CD8-positive, alpha-beta memory T cell (primary cell): Measurements from ENCODE around the gene VSTM1. TPM values are rescaled to one million over a fixed set of nuclear protein-coding genes. Genes with fewer than 3 reads are reported as not detected.

Source experiments
- polyA plus RNA-seq: library from polyadenylated mRNA; unstranded; fragments of 300-500 nt; fragmentation: Illumina TruSeq; gene quantifications from one replicate; pipeline ENCODE4 v1.2.3, GENCODE V29; 2021
- total RNA-seq, 2 experiments: library from RNA; stranded (reverse); gene quantifications; one replicate each; pipeline ENCODE4 v1.2.3, GENCODE V29; 2021

VSTM1 gene
- total and polyA plus RNA-seq, 3 experiments from 2014 or later = not detected

Other genes starting within 250 kb of the VSTM1 start
- not detected for gene NLRP12, start 239.6 kb downstream of the VSTM1 start, total RNA-seq
- gene NLRP12, start 239.6 kb downstream of the VSTM1 start, polyA plus RNA-seq = not detected
- 10 to 100 TPM; 44.2 to 47.8 TPM for gene MYADM, start 196.0 kb downstream of the VSTM1 start, total RNA-seq
- 77.8 TPM for gene MYADM, start 196.0 kb downstream of the VSTM1 start, polyA plus RNA-seq
- not detected for gene PRKCG, start 181.7 kb downstream of the VSTM1 start, total RNA-seq
- gene PRKCG, start 181.7 kb downstream of the VSTM1 start, polyA plus RNA-seq = not detected
- not detected for gene CACNG7, start 154.6 kb downstream of the VSTM1 start, total RNA-seq
- gene CACNG7, start 154.6 kb downstream of the VSTM1 start, polyA plus RNA-seq = not detected
- not detected for gene CACNG8, start 101.0 kb downstream of the VSTM1 start, total RNA-seq
- gene CACNG8, start 101.0 kb downstream of the VSTM1 start, polyA plus RNA-seq = not detected
- gene CACNG6, start 72.3 kb downstream of the VSTM1 start, total RNA-seq = not detected
- not detected for gene CACNG6, start 72.3 kb downstream of the VSTM1 start, polyA plus RNA-seq
- gene TARM1, start 17.5 kb upstream of the VSTM1 start, total RNA-seq = not detected
- gene TARM1, start 17.5 kb upstream of the VSTM1 start, polyA plus RNA-seq = not detected
- gene OSCAR, start 36.9 kb upstream of the VSTM1 start, total RNA-seq = under 1 TPM; 0.22 to 0.35 TPM
- 0.17 TPM for gene OSCAR, start 36.9 kb upstream of the VSTM1 start, polyA plus RNA-seq
- 100 to 1,000 TPM; 117 to 124 TPM for gene NDUFA3, start 39.0 kb upstream of the VSTM1 start, total RNA-seq
- 506 TPM for gene NDUFA3, start 39.0 kb upstream of the VSTM1 start, polyA plus RNA-seq
- gene TFPT, start 51.8 kb upstream of the VSTM1 start, total RNA-seq = 10 to 100 TPM; 32.9 to 33.1 TPM
- gene TFPT, start 51.8 kb upstream of the VSTM1 start, polyA plus RNA-seq = 25.0 TPM
- 100 to 1,000 TPM; 123 to 132 TPM for gene PRPF31, start 51.9 kb upstream of the VSTM1 start, total RNA-seq
- gene PRPF31, start 51.9 kb upstream of the VSTM1 start, polyA plus RNA-seq = 88.9 TPM
- 10 to 100 TPM; 75.1 to 81.7 TPM for gene CNOT3, start 73.9 kb upstream of the VSTM1 start, total RNA-seq
- gene CNOT3, start 73.9 kb upstream of the VSTM1 start, polyA plus RNA-seq = 14.8 TPM
- gene LENG1, start 95.8 kb upstream of the VSTM1 start, total RNA-seq = 1 to 10 TPM; 4.8 to 6.8 TPM
- 14.1 TPM for gene LENG1, start 95.8 kb upstream of the VSTM1 start, polyA plus RNA-seq
- gene TMC4, start 109.3 kb upstream of the VSTM1 start, total RNA-seq = under 1 TPM in 1 of 2 experiments, not detected in 1; 0.18 TPM
- 0.38 TPM for gene TMC4, start 109.3 kb upstream of the VSTM1 start, polyA plus RNA-seq
- 100 to 1,000 TPM in 1 of 2 experiments, 10 to 100 TPM in 1; 98.7 to 114 TPM for gene MBOAT7, start 125.7 kb upstream of the VSTM1 start, total RNA-seq
- gene MBOAT7, start 125.7 kb upstream of the VSTM1 start, polyA plus RNA-seq = 21.9 TPM
- 10 to 100 TPM; 22.4 to 24.6 TPM for gene TSEN34, start 127.4 kb upstream of the VSTM1 start, total RNA-seq
- 38.2 TPM for gene TSEN34, start 127.4 kb upstream of the VSTM1 start, polyA plus RNA-seq
- gene RPS9, start 137.0 kb upstream of the VSTM1 start, total RNA-seq = 1,000 to 10,000 TPM; 1,621 to 1,723 TPM
- gene RPS9, start 137.0 kb upstream of the VSTM1 start, polyA plus RNA-seq = 824 TPM
- 1 to 10 TPM in 1 of 2 experiments, under 1 TPM in 1; 0.48 to 1.2 TPM for gene LILRB3, start 159.1 kb upstream of the VSTM1 start, total RNA-seq
- gene LILRB3, start 159.1 kb upstream of the VSTM1 start, polyA plus RNA-seq = 0.49 TPM
- gene LILRA6, start 178.9 kb upstream of the VSTM1 start, total RNA-seq = under 1 TPM; 0.37 to 0.42 TPM
- gene LILRA6, start 178.9 kb upstream of the VSTM1 start, polyA plus RNA-seq = 0.45 TPM
- under 1 TPM; 0.42 to 0.44 TPM for gene LILRB5, start 193.4 kb upstream of the VSTM1 start, total RNA-seq
- not detected for gene LILRB5, start 193.4 kb upstream of the VSTM1 start, polyA plus RNA-seq
- gene LILRB2, start 217.2 kb upstream of the VSTM1 start, total RNA-seq = under 1 TPM; 0.24 to 0.42 TPM
- not detected for gene LILRB2, start 217.2 kb upstream of the VSTM1 start, polyA plus RNA-seq
- not detected for gene LILRA5, start 249.3 kb upstream of the VSTM1 start, total RNA-seq
- gene LILRA5, start 249.3 kb upstream of the VSTM1 start, polyA plus RNA-seq = not detected